H1 (cell line): ENCODE measurements around the gene TMEM161A. TPM values are rescaled to one million over a fixed set of nuclear protein-coding genes. Genes with fewer than 3 reads are reported as not detected.

Experiments
- CTCF ChIA-PET: fragments of 300-600 bp; sonication (Branson Sonifier 250); formaldehyde crosslinking; loops from one replicate; lab custom pipeline; 2021; ENCODE audit not compliant: partially characterized antibody; lab: Charles Lee
- POLR2A ChIA-PET: fragments of 300-600 bp; sonication (Branson Sonifier 250); formaldehyde crosslinking; loops from one replicate; lab custom pipeline; 2021; ENCODE audit warnings: inconsistent platforms; ENCODE audit not compliant: partially characterized antibody; lab: Charles Lee
- DNase-seq, 2 experiments: peaks; one replicate each; pipeline versions ENCODE4 v3.0.0 to v3.0.0-alpha.2; 2010 to 2022; ENCODE audit warnings: low spot score in 2 of 2, low read depth in 1 of 2, mixed read lengths in 1 of 2
- FAIRE-seq: peaks from 2 replicates; lab custom pipeline; 2011; peaks lifted over from hg19 to GRCh38; lab: Jason Lieb, UNC
- H2AFZ ChIP-seq: 2 replicates; pipeline ENCODE4 v1.8.1; 2012; ENCODE audit warnings: low read length, inconsistent platforms
- H2AK5ac ChIP-seq: 2 replicates; pipeline ENCODE4 v1.6.1; 2013; ENCODE audit warnings: low read depth, low read length
- H2BK120ac ChIP-seq: replicated peaks from 2 replicates; pipeline ENCODE3; 2013; ENCODE audit warnings: low read depth, low read length, inconsistent platforms
- H2BK12ac ChIP-seq: 2 replicates; pipeline ENCODE4 v1.6.1; 2013; ENCODE audit warnings: low read depth, low read length
- H2BK15ac ChIP-seq: 2 replicates; pipeline ENCODE4 v1.6.1; 2013; ENCODE audit warnings: low read length
- H2BK20ac ChIP-seq: 2 replicates; pipeline ENCODE4 v1.6.1; 2013; ENCODE audit warnings: low read length
- H2BK5ac ChIP-seq: 2 replicates; pipeline ENCODE4 v1.6.1; 2013; ENCODE audit warnings: low read depth, low read length
- H3K14ac ChIP-seq: 2 replicates; pipeline ENCODE4 v1.6.1; 2013; ENCODE audit warnings: inconsistent platforms; ENCODE audit not compliant: insufficient read length
- H3K18ac ChIP-seq: 2 replicates; pipeline ENCODE4 v1.6.1; 2013; ENCODE audit warnings: low read length; ENCODE audit errors: extremely low read depth
- H3K23ac ChIP-seq: 2 replicates; pipeline ENCODE4 v1.6.1; 2013; ENCODE audit warnings: inconsistent platforms; ENCODE audit not compliant: insufficient read length
- H3K23me2 ChIP-seq: 2 replicates; pipeline ENCODE4 v1.6.1; 2013; ENCODE audit warnings: low read depth, low read length
- H3K27ac ChIP-seq: 2 replicates; pipeline ENCODE4 v1.6.1; 2011; ENCODE audit warnings: low read depth, low read length, inconsistent platforms
- H3K27me3 ChIP-seq, 4 experiments: replicated peaks in 1 of 4; 1 replicate in 1 of 4; 2 replicates in 3 of 4; pipeline versions ENCODE4 v1.6.1 to v1.8.1; 2011 to 2013; ENCODE audit warnings: low read length in 3 of 4, mild to moderate bottlenecking in 3 of 4, inconsistent platforms in 2 of 4, mixed read lengths in 2 of 4, moderate library complexity in 1 of 4; ENCODE audit not compliant: control insufficient read depth in 3 of 4, insufficient read depth in 3 of 4; ENCODE audit errors: extremely low read depth in 1 of 4
- H3K36me3 ChIP-seq, 4 experiments: 2 replicates each; pipeline versions ENCODE4 v1.6.1 to v1.8.1; 2011 to 2013; ENCODE audit warnings: mild to moderate bottlenecking in 4 of 4, low read length in 3 of 4, moderate library complexity in 2 of 4, control low read depth in 1 of 4, inconsistent platforms in 1 of 4; ENCODE audit not compliant: insufficient read depth in 4 of 4, control insufficient read depth in 2 of 4
- H3K4ac ChIP-seq: replicated peaks from 2 replicates; pipeline ENCODE3; 2013; ENCODE audit warnings: low read length, low read depth, mixed read lengths, inconsistent platforms; ENCODE audit not compliant: insufficient read length
- H3K4me1 ChIP-seq, 4 experiments: replicated peaks in 1 of 4; 1 replicate in 1 of 4; 2 replicates in 3 of 4; pipeline versions ENCODE4 v1.6.1 to v1.8.1; 2011 to 2013; ENCODE audit warnings: low read length in 3 of 4, inconsistent platforms in 2 of 4, mixed read lengths in 1 of 4; ENCODE audit not compliant: insufficient read depth in 4 of 4, control insufficient read depth in 3 of 4
- H3K4me2 ChIP-seq, 2 experiments: 2 replicates each; pipeline versions ENCODE4 v1.6.1 to v1.8.1; 2011 to 2013; ENCODE audit warnings: low read depth in 2 of 2, low read length in 2 of 2, control low read depth in 1 of 2, inconsistent platforms in 1 of 2, mild to moderate bottlenecking in 1 of 2; ENCODE audit not compliant: insufficient read depth in 1 of 2
- H3K4me3 ChIP-seq, 4 experiments: fragments of 200-600, 300-600 bp in 1 of 4; sonication (generic), shearing (Covaris generic), sonication (Bioruptor Twin) in 1 of 4; 2 replicates each; pipeline versions ENCODE4 v1.5.1 to v1.8.1; 2011 to 2016; ENCODE audit warnings: low read length in 4 of 4, low read depth in 3 of 4, control low read depth in 2 of 4, inconsistent platforms in 2 of 4, mild to moderate bottlenecking in 2 of 4, mixed read lengths in 1 of 4, moderate library complexity in 1 of 4; ENCODE audit not compliant: insufficient read depth in 2 of 4; ENCODE audit errors: extremely low read depth in 1 of 4
- H3K56ac ChIP-seq: replicated peaks from 2 replicates; pipeline ENCODE3; 2013; ENCODE audit warnings: low read depth, mild to moderate bottlenecking, mixed read lengths, low read length, inconsistent platforms; ENCODE audit not compliant: insufficient read length
- H3K79me1 ChIP-seq: 2 replicates; pipeline ENCODE4 v1.6.1; 2013; ENCODE audit warnings: low read depth, low read length, control low read depth
- H3K79me2 ChIP-seq, 2 experiments: 2 replicates each; pipeline versions ENCODE4 v1.6.1 to v1.8.1; 2012 to 2013; ENCODE audit warnings: low read length in 2 of 2, mild to moderate bottlenecking in 2 of 2, inconsistent platforms in 1 of 2; ENCODE audit not compliant: insufficient read depth in 2 of 2, control insufficient read depth in 1 of 2
- H3K9ac ChIP-seq, 4 experiments: replicated peaks in 1 of 4; 1 replicate in 1 of 4; 2 replicates in 3 of 4; pipeline versions ENCODE4 v1.6.1 to v1.8.1; 2011 to 2013; ENCODE audit warnings: low read depth in 3 of 4, low read length in 3 of 4, control low read depth in 2 of 4, mild to moderate bottlenecking in 2 of 4, moderate library complexity in 2 of 4, inconsistent platforms in 1 of 4; ENCODE audit errors: extremely low read depth in 1 of 4
- H3K9me3 ChIP-seq, 2 experiments: 2 replicates each; pipeline versions ENCODE4 v1.6.1 to v1.8.1; 2012 to 2013; ENCODE audit warnings: mild to moderate bottlenecking in 2 of 2, moderate library complexity in 2 of 2, control low read depth in 1 of 2, inconsistent platforms in 1 of 2, low read depth in 1 of 2, low read length in 1 of 2, mixed read lengths in 1 of 2; ENCODE audit not compliant: insufficient read depth in 2 of 2
- H4K20me1 ChIP-seq, 2 experiments: replicated peaks in 1 of 2; 2 replicates each; pipeline versions ENCODE3 to v1.8.1; 2011 to 2013; ENCODE audit warnings: inconsistent platforms in 2 of 2, low read length in 2 of 2, mild to moderate bottlenecking in 1 of 2; ENCODE audit not compliant: insufficient read depth in 2 of 2, control insufficient read depth in 1 of 2
- H4K5ac ChIP-seq: 2 replicates; pipeline ENCODE4 v1.6.1; 2013; ENCODE audit warnings: low read length, low read depth, mixed read lengths, inconsistent platforms; ENCODE audit not compliant: insufficient read length
- H4K8ac ChIP-seq: 2 replicates; pipeline ENCODE4 v1.8.0; 2013; ENCODE audit warnings: mild to moderate bottlenecking, moderate library complexity, low read length, inconsistent platforms; ENCODE audit not compliant: insufficient read depth; ENCODE audit errors: extremely low read depth
- H4K91ac ChIP-seq: replicated peaks from 2 replicates; pipeline ENCODE3; 2013; ENCODE audit warnings: low read length, mixed read lengths, inconsistent platforms; ENCODE audit not compliant: insufficient read length
- NRF1 ChIP-seq: IDR thresholded peaks from 2 replicates; pipeline ENCODE4 v1.6.1; 2011; ENCODE audit warnings: mild to moderate bottlenecking, low read depth, low read length, improper control_type of control experiment
- WGBS, 2 experiments: shearing (Covaris generic) in 1 of 2; methylation state at CpG; one replicate each; pipeline versions ENCODE4 v1.1.6 to v1.1.7; 2013 to 2015; ENCODE audit warnings: low lambda C conversion rate in 2 of 2, mixed read lengths in 2 of 2, inconsistent platforms in 1 of 2, low coverage in 1 of 2, missing lambda C conversion rate in 1 of 2; ENCODE audit not compliant: insufficient replicate concordance in 2 of 2, insufficient coverage in 1 of 2, insufficient read length in 1 of 2; ENCODE audit errors: extremely low coverage in 1 of 2, missing lambda C conversion rate in 1 of 2; 5-methylcytosine and 5-hydroxymethylcytosine counted together
- polyA plus RNA-seq, 7 experiments: library from polyadenylated mRNA; depleted of rRNA in 3 of 7; stranded (reverse) in 5 of 7; unstranded in 2 of 7; fragments of >200 nt in 5 of 7; fragments of 200-250 nt in 2 of 7; gene quantifications; 1 replicate in 5 of 7; 2 replicates in 1 of 7; 4 replicates in 1 of 7; pipeline versions ENCODE4 v1.2.1 to v1.2.3, GENCODE V29; 2011 to 2013; ENCODE audit warnings: missing spikeins in 2 of 7, mixed read lengths in 2 of 7
- total RNA-seq: library from RNA; stranded (reverse); fragmentation: NEBNext Ultra II Directional; extraction: Animal tissue kit (Norgen Biotek cat#: 25700); gene quantifications from 2 replicates; pipeline ENCODE4 v1.2.1, GENCODE V29; 2021

Gene TMEM161A
- total and polyA plus RNA-seq, 2 of the 8 experiments (the other 6 are each of a cell fraction or from before 2014, with no cell fraction given): 47.8 to 103 TPM

DNA sequence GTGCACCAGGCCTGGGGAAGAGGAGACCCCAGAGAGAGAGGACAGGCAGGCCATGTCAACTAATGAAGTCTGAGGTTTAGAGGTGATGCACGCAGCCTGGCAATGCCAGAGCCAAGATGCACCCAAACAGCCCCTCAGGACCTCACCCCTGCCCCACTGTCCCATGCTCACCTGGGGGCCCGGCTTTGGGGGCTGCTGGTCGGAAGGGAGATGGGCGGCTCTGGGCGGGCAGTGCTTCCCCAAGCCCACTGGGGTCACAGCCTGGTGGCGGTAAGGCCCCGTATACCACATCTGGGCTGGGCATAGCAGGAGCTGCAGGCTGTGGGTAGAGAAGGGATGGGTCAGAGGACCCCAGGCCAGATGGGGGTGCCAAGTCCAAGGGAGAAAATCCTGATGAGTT lies 8.6 kb upstream of the TMEM161A start:
- H3K4me3 ChIP-seq: no peak overlapping the region
- no peak overlapping the region for H2BK20ac ChIP-seq
- no peaks in the 10 kb centered on the region for H3K9me3 ChIP-seq
- POLR2A ChIA-PET: interaction anchor here (0.7 to 5.7 kb wide), 5 partner anchors 10 to 28 kb away, joined by 3 to 33 read pairs (median 5); partner anchors contain the start of gene MEF2B
- WGBS, 2 experiments: 91% methylated on average over 7 of the region's 7 CpGs; no CpG with 5 or more reads in 1 of the 2 experiments
- H2BK120ac ChIP-seq: no peak overlapping the region
- H3K79me2 ChIP-seq: no peaks in the 10 kb centered on the region
- no peaks in the 10 kb centered on the region for H3K27me3 ChIP-seq
- DNase-seq (no peak), FAIRE-seq (no peak)
- H3K36me3 ChIP-seq: no peaks in the 10 kb centered on the region
- H3K23ac ChIP-seq: no peak overlapping the region
- H4K91ac ChIP-seq: no peak overlapping the region
- CTCF ChIA-PET: interaction anchor here (0.7 to 4.7 kb wide), 8 partner anchors 11 to 70 kb away, joined by 3 to 85 read pairs (median 4); no protein-coding TSS in a partner anchor
- H3K18ac ChIP-seq: no peak overlapping the region
- no peak overlapping the region; the same call in 1 of the 2 replicates for H4K8ac ChIP-seq
- no peak overlapping the region for H3K56ac ChIP-seq
- H2BK5ac ChIP-seq: no peak overlapping the region
- H4K5ac ChIP-seq: no peak overlapping the region
- peaks cover 0 to 2% (median under 1%) of the 10 kb centered on the region in 4 experiments; a peak in 2 of 7 replicates for H3K4me1 ChIP-seq
- H3K9ac ChIP-seq: no peak overlapping the region
- no peaks in the 10 kb centered on the region for H4K20me1 ChIP-seq
- no peak overlapping the region for H2AFZ ChIP-seq
- H2BK12ac ChIP-seq: no peak overlapping the region
- H2AK5ac ChIP-seq: no peak overlapping the region
- no peaks in the 10 kb centered on the region for H3K23me2 ChIP-seq
- H3K4ac ChIP-seq: no peak overlapping the region
- no peak for TF ChIP-seq NRF1
- TF ChIP-seq, all 59 proteins: peak for 0
- no peaks in the 10 kb centered on the region for H3K79me1 ChIP-seq
- H3K27ac ChIP-seq: no peak overlapping the region
- no peak overlapping the region for H3K14ac ChIP-seq
- no peak overlapping the region for H3K4me2 ChIP-seq
- H2BK15ac ChIP-seq: no peak overlapping the region
